ENCODE data around the gene ATP8B3.

Gene ATP8B3

GRCh38 chr19:1811942-1812425 is at the start of gene ATP8B3:
TSS of gene ATP8B3 (minus strand) at chr19:1812276. CDS start at chr19:1811736, 540 bp downstream.
- no peak for DNase-seq (ENCODE audit: low spot score)

- no peak for DNase-seq (ENCODE audit: low spot score)
These were observed 49.5 kb upstream of the ATP8B3 start for GRCh38 chr19:1861599-1862031.

GRCh38 chr19:1860821-1861598 is 48.9 kb upstream of the ATP8B3 start:
- no peak for DNase-seq (ENCODE audit: low spot score)

GRCh38 chr19:1860042-1860775 is 48.1 kb upstream of the ATP8B3 start:
- peak; percentile 62 for DNase-seq (ENCODE audit: low spot score)

- no peak for DNase-seq (ENCODE audit: low spot score)
These were observed 47.3 kb upstream of the ATP8B3 start for GRCh38 chr19:1859331-1859781.

- DNase-seq (ENCODE audit: low spot score), result no peak
These were observed 46.5 kb upstream of the ATP8B3 start for GRCh38 chr19:1858412-1859081.

GRCh38 chr19:1857648-1858326 is 45.7 kb upstream of the ATP8B3 start:
- no peak for DNase-seq (ENCODE audit: low spot score)

GRCh38 chr19:1856698-1857603 is 44.9 kb upstream of the ATP8B3 start:
- peak; percentile 62 for DNase-seq (ENCODE audit: low spot score)

GRCh38 chr19:1856345-1856697 is 44.2 kb upstream of the ATP8B3 start:
- DNase-seq (ENCODE audit: low spot score), result no peak

- DNase-seq (ENCODE audit: low spot score), result no peak
These were observed 43.8 kb upstream of the ATP8B3 start for GRCh38 chr19:1855828-1856255.

- DNase-seq (ENCODE audit: low spot score), result peak; percentile 93
These were observed 43.2 kb upstream of the ATP8B3 start for GRCh38 chr19:1855040-1855827.

- no peak for DNase-seq (ENCODE audit: low spot score)
These were observed 42.5 kb upstream of the ATP8B3 start for GRCh38 chr19:1854542-1855039.

- no peak for DNase-seq (ENCODE audit: low spot score)
These were observed 42.0 kb upstream of the ATP8B3 start for GRCh38 chr19:1854039-1854541.

- peak; percentile 85 for DNase-seq (ENCODE audit: low spot score)
These were observed 41.4 kb upstream of the ATP8B3 start for GRCh38 chr19:1853295-1854038.

GRCh38 chr19:1852581-1853128 is 40.6 kb upstream of the ATP8B3 start:
- no peak for DNase-seq (ENCODE audit: low spot score)

GRCh38 chr19:1851654-1852580 is 39.8 kb upstream of the ATP8B3 start:
- DNase-seq (ENCODE audit: low spot score), result no peak
